Activated CD8-positive, alpha-beta memory T cell treated with anti-CD3 and anti-CD28 coated beads for 36 hours (primary cell): ENCODE data around the gene ACOT7. TPM values are rescaled to one million over a fixed set of nuclear protein-coding genes. Genes with fewer than 3 reads are reported as not detected.

ENCODE experiments used
- CTCF ChIA-PET: fragments of 350-600 bp; sonication (Branson Sonifier 250); formaldehyde crosslinking; loops from one replicate; lab custom pipeline; 2021; ENCODE audit warnings: antibody characterized with exemption; lab: Charles Lee
- POLR2A ChIA-PET: fragments of 350-600 bp; sonication (Branson Sonifier 250); formaldehyde crosslinking; loops from one replicate; lab custom pipeline; 2021; ENCODE audit warnings: antibody characterized with exemption; lab: Charles Lee
- total RNA-seq, 2 experiments: library from RNA; stranded (reverse); gene quantifications; one replicate each; pipeline ENCODE4 v1.2.3, GENCODE V29; 2021

ACOT7 gene
- total RNA-seq, 2 experiments from 2014 or later: 97.9 to 104 TPM

DNA sequence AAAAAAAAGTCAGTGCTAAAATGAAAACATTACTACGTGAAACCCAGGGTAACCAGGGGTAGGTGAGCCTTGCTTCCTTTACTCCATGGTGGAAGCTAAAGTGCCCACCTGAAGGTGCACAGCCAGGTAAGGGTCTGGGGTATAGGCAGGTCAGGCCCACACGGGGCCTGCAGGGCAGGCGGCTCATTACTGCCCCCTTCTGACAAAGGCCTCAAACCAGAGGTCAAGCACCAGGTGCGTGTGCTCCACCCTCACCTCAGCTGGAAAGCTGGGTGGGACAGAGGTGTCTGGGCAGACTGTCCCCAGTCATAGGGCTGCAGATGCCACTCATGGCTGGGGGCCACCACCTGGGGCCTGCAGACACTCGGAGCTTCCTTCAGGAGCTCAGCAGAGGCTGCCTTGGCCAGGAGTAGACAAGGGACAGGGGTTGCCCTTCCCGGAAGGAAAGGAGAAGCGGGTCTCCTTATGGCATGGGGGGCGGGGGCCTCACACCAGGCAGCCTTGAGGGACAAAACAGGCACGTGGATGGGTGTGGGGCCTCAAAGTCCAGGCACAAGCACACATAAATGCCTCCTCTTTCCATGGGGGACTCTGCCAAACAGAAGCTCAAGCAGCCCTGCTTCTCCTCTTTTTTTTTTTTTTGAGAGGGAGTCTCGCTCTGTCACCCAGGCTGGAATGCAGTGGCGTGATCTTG is 36.2 kb downstream of the ACOT7 start:
- CTCF ChIA-PET: interaction anchor here (0.7 to 2.9 kb wide), 3 partner anchors 9 to 80 kb away, joined by 3 to 14 read pairs (median 6); no protein-coding TSS in a partner anchor
- POLR2A ChIA-PET: interaction anchor here (0.7 to 1.8 kb wide), 3 partner anchors 9 to 39 kb away, joined by 3 to 6 read pairs (median 4); no protein-coding TSS in a partner anchor

DNA sequence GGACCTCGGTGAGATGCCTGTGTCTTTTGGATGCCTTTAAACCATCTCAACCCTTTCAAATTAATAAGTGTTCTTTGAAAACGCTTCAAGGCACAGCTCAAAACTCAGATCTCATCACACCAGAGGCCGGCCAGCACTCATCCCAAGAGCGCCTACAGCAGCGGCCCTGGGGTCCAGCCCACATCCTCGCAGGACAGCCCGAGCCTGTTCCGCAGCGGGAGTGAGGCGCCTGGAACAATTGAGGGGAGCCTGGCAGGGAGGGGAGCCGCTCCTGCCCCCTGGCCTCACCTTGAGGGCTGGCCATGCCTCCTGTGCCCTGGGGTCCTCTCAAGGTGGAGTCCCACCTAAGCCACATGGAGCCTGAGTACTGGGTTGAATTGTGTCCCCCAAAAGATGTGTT is 37.9 kb downstream of the ACOT7 start:
- POLR2A ChIA-PET: no interaction called here
- CTCF ChIA-PET: interaction anchor here (1.8 to 2.4 kb wide), 2 partner anchors 12 to 82 kb away, joined by 5 to 6 read pairs; no protein-coding TSS in a partner anchor

DNA sequence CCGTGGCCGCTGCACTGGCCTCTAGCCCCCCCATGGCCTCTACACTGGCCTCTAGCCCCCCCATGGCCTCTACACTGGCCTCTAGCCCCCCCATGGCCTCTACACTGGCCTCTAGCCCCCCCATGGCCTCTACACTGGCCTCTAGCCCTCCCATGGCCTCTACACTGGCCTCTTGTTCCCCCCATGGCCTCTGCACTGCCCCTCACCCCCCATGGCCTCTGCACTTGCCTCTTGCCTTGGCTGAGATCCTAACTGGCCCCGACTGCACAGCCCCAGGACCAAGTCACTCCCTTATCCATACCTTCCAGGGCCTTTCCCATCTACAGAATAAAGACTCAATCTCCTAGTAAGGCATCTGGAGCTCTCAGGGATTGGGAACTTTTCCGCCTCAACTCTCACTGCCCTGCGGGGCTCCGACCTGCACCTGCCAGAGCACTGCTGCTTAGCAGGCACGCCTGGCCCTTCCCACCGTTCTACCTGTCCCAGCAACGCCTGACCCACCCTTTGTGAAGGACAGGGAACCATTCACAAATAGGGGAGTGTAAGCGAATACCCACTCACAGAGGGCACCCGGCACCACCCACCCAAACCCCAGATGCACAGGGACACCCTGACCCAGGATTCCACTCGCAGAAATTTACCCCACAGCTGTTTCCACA is 38.8 kb downstream of the ACOT7 start:
- POLR2A ChIA-PET: no interaction called here
- CTCF ChIA-PET: interaction anchor here (0.7 to 1.8 kb wide), 2 partner anchors 13 to 50 kb away, joined by 3 to 5 read pairs; no protein-coding TSS in a partner anchor

DNA sequence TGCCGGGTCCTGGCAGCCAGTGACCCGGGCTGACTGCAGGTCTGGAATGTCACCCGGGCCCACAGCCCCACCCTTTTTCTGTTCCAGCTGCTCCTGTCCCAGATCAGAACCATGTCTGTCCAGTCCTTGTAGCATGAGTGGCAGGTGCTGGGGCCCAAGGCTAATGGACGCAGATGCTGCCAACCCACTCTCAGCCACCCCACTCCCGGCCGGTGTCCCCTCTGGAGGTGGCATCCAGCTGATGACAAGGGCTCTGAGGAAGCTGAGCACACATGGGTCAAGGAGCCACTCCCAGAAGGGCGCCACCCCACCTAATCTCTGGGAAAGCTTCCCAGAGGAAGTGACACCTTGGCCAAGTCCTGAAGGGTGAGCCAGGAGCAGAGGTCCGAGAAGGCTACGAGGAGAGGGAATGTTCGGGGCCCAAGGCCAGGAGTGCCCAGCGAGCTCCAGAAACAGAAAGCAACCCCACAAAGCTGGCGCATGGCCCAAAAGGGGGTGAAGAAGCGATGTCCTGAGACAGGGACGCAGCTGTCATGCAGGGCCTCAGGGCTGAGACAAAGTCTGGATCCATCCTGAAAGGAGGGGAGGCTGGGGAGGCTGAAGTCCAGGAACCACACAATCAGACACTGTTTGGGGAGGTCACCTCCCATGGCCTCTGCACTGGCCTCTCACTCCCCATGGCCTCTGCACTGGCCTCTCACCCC is 39.5 kb downstream of the ACOT7 start:
- POLR2A ChIA-PET: no interaction called here

DNA sequence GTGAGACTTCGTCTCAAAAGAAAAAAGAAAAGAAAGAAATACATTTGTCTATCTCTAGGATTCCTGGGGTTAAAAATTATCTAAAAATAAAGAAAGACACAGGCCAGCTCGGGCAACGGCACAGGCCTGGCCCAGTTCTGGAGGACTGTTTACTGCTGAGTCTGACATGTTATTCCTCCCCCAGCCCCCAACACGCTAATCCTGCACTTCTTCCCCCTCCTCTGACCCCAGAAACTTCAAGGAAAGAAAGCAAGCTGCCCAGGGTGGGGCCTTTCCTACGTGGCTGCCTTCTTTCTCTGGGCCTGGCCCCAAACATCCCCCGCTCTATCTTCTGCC is 40.0 kb downstream of the ACOT7 start:
- ChIA-PET POLR2A (no interaction called here), CTCF (no interaction called here)

More for the DNA sequence above, 39.5 kb downstream of the ACOT7 start:
- CTCF ChIA-PET: interaction anchor here (0.7 to 1.8 kb wide), 2 partner anchors 14 to 51 kb away, joined by 3 to 5 read pairs; no protein-coding TSS in a partner anchor

DNA sequence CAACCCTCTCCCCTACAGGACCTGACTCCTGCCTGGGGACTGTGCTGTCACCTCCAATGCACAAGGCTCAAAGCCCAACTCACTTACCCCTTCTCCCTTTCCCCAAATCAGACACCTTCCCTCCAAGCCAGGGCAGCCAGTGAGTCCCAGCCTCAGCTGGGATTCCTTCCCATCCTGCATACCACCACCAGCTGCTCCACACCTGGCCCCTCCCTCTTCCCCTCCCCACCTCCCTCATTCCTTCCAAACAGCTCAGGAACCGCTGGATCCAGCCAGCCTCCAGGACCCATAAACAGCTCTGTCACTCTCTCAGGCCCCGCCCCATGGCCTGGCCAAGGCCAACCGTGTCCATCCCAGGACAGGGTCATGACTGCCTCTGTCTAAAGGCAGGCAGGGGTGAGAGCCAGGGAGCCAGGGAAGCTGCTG is 41.4 kb downstream of the ACOT7 start:
- ChIA-PET POLR2A (no interaction called here), CTCF (interaction anchor here (1.4 to 1.5 kb wide), 2 partner anchors 86 to 124 kb away, joined by 3 to 5 read pairs; no protein-coding TSS in a partner anchor)

DNA sequence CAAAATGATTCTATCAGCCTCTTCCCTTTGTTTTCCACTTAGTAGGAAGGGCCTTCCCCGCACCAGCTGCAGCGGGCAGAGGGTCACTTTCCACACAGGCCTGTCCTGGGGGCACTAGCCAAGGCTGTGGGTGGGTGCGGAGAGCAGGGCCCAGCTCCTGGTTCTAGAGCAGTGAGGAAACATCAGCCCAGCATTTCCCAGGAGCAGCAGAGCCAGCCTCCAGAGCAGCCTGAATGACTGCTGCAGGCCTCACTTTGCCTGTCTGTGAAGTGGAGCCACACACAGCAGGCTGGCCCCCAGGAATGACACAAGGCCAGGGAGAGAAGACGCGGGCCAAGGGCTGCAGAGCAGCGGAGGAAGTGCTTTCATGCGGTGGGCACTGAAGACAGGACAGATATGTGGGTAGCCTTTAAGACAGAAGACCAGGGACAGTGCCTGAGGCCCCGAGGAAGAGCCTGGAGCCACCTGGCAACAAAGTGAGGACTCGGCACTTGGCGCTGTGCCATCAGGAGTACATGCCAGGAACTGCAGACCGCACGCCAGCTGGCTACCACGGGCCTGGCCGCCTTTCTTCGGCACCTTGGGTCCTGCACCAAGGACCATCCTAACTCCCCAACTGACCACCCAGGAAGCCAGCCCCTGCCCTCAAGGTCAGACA is 42.0 kb downstream of the ACOT7 start:
- ChIA-PET POLR2A (no interaction called here), CTCF (interaction anchor here (0.6 to 1.5 kb wide), 4 partner anchors 87 to 178 kb away, joined by 3 to 5 read pairs (median 3); no protein-coding TSS in a partner anchor)

DNA sequence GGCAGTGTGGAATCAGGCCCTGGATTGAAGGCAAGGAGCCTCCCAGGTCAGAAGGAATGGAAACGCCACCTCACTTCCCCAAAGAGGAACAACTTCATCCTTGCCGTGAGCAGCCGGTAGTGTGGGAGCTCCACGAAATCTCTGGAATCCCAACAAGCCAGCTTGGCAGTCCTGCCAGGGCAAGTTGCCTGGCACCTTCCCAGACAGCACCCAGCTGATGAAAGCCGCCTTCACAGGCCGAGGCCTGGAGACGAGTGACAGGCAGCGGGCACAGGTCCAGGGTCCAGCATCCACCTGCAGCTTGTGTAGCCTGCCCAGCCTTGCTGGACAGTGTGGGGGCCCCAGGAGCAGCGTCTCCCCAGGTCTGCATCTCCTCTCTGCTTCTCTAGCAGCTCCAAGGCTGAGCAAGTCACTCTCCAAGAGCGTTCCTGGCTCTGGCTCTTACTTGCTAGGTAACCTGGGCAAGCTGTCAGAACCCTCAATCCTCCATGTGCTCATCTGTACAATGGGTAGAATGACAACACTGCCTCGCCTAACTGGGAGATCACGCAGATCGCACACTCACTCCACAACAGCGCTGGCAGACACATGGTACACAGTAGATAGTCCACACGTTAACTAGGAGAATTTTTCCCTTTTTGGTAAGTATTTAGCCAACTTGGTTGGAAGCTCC is 43.0 kb downstream of the ACOT7 start:
- POLR2A ChIA-PET: interaction anchor here (3.7 kb wide), 1 partner anchor 43 kb away, joined by 15 read pairs; the partner anchor contains the start of gene ACOT7
- CTCF ChIA-PET: interaction anchor here (0.6 to 3.7 kb wide), 7 partner anchors 8 to 177 kb away, joined by 3 to 26 read pairs (median 3); no protein-coding TSS in a partner anchor

DNA sequence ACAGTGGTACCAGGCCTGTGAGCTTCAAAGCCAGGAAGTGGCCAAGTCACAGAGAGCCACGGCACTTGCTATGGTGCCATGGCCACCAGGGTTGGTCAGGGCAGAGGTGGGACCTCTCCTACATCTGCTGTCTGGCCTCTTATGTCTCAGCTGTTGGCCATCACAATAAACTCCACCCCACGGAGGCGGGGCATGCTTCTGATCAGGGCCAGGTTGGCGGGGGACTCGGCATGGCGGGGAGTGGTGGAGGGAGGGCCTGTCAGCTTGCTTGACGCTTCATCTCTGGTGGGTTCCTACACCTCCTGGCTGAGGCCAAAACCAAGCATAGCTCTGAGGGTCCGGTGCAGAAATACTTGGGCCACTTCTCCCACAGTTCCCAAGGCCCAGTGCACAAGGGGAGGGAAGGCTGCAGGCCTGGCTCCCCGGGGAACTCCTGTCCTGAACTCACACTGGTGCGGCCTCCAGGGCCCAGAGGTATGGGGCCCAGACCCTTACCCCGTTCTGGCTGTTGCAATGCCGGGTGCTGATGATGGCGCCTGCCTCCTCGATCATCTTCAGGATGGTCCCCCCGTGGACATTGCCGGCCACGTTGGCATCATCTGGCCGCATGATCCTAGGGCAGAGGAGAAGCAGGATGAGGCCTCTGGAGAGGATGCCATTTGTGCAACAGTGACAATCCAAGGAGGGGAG is 44.2 kb downstream of the ACOT7 start:
- CTCF ChIA-PET: interaction anchor here (0.6 to 3.7 kb wide), 10 partner anchors 8 to 103 kb away, joined by 3 to 26 read pairs (median 8); no protein-coding TSS in a partner anchor
- POLR2A ChIA-PET: interaction anchor here (1.5 to 3.7 kb wide), 2 partner anchors 9 to 44 kb away, joined by 5 to 15 read pairs; partner anchors contain the start of gene ACOT7

DNA sequence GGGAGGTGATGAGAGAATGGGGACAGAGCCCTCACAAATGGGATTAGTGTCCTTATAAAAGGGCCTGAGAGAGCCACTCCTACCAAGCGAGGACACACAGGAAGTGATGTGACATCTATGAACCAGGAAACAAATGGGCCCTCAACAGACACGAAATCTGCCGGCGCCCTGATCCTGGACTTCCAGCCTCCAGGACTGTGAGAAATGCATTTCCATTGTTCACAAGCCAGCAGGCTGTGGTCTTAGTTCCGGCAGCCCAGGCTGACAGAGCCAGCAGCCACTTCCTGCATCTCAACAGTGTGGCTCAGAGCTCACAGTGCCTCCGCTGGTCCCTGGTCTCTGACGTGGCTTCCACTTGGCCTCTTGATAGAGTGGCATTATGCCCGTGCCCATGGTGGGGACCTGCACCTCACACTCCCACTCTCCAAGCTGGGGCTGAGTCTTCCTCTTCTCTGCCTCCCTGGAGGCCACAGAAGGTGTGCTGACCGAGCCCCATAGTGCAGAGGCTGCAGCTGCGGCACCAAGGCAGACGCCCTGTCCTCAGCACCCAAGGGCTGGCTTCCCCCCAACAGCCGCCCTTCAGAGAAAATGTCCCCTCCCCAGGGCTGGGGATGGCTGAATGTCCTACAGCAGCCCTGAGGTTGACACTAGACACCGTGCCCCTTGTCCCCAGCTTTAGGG is 44.9 kb downstream of the ACOT7 start:
- ChIA-PET POLR2A (interaction anchor here (1.5 to 3.7 kb wide), 2 partner anchors 10 to 45 kb away, joined by 5 to 15 read pairs; partner anchors contain the start of gene ACOT7), CTCF (interaction anchor here (0.6 to 3.7 kb wide), 13 partner anchors 9 to 117 kb away, joined by 3 to 26 read pairs (median 6); partner anchors contain the start of gene TNFRSF25)

DNA sequence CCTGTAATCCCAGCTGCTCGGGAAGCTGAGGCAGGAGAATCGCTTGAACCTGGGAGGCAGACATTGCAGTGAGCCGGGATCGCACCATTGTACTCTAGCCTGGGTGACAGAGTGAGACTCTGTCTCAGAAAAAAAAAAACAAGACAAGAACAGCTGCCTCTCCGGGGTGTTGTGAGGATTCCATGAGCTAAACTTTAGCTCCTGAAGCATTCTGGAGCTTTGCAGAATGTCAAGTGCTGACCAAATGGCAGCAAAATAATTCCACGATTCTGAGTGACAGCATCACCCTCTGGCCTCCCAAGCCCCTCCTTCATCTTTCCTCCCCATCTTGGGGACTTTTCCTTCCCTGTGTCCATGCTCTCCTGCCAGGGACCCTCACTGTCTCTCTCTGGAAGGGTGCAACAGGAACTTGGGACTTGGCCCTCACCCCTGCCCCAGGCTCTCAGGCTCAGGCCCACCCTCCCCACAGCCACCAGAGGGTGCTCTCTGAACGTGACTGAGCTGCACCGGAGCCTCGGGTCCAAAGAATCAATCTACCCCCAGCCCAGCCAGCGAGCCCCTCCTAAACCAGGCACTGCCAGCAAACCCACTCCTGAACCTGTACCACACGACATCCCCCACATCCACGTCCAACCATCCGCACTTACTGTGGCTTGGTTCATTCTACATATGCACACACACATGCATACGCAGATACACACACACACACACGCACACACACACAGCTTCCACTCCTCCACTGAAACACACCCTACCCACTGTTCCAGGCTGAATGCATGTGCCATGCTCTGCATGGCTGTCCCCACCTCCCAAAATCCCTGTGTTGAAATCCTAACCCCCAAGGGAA is 45.7 kb downstream of the ACOT7 start:
- CTCF ChIA-PET: interaction anchor here (0.6 to 3.7 kb wide), 14 partner anchors 10 to 118 kb away, joined by 3 to 26 read pairs (median 6); partner anchors contain the start of gene TNFRSF25
- POLR2A ChIA-PET: interaction anchor here (0.5 to 3.7 kb wide), 3 partner anchors 9 to 45 kb away, joined by 3 to 15 read pairs (median 5); partner anchors contain the start of gene ACOT7

DNA sequence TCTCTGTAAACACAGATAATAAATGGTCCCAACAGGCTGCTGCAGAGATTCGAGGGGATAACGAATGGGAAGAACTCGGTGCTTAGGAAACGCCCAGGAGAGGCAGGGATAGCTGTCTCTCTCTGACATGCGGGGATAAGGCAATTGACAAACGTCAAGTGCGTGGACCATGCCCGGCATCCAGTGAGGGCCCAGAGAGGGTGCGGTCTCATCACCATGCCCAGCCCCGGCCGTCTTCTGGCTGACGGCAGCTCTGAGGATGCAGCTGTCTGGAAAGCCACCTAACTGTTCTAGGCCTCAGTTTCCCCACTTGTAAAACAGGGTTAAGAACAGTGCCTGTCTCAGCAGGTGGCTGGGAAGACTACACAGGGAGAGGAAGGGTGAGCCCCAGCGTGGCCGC is 48.1 kb downstream of the ACOT7 start:
- ChIA-PET POLR2A (no interaction called here), CTCF (interaction anchor here (1.0 kb wide), 1 partner anchor 52 kb away, joined by 3 read pairs; no protein-coding TSS in a partner anchor)

DNA sequence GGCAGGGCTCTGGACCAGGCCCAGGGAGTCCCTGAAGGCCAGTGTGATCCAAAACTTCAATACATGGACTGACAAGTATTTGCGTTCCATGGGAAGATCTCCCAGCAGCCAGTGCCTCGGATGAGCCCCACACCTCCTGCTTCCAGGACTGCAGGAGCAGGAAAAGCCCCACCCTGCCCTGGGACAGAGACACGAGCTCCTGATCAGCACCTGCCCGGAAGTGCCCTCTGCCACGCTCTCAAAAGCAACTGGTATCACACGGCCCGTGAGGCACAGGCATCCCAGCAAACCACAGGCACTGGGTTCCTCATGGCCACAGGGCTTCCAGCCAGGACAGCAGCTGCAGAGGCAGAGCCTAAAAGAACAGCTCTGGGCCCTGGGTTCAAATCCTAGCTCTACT is 48.6 kb downstream of the ACOT7 start:
- ChIA-PET POLR2A (no interaction called here), CTCF (interaction anchor here (1.0 kb wide), 1 partner anchor 52 kb away, joined by 3 read pairs; no protein-coding TSS in a partner anchor)

DNA sequence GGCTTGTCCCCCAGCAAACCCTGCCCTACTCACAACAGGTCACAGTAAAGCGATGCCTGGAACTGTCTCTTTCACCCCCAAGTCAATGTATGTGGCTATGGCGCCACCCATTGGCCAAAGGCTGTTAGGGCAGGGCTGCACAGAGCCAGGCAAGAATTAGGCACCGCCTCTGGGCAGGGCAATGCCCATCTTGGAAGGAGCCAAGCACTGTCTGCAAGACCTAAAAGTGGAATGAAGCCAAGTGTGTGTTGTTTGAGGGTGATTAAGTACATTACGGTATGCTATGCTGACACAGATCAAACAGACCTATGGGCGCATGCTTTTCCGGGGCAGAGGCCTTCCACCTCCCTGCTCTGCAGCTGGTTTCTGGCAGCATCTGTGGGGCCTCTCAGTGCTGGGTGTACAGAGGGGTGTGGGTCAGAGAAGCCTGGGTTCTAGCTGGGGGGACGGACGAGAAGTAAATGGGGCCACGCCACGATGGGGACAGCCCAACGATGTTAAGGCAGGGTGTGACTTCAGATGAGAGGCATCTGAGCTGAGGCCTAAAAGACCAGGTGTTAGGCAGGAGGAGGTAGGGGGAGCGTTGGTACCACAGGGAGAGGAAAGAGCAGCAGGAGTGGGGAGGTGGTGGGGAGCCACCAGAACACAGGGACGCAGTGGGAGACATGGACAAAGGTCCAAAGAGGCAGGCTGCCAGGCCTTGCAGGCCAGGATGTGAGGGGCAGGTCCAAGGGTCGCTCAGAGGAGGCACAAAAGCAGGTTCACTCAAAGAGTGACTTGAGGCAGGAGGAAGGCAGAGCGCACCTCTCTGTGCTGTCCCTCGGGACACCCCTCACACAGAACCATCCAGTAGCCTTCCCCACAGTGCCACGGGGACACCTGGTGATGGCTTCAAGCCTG is 49.8 kb downstream of the ACOT7 start:
- CTCF ChIA-PET: interaction anchor here (1.0 to 1.2 kb wide), 4 partner anchors 56 to 303 kb away, joined by 3 to 6 read pairs (median 4); no protein-coding TSS in a partner anchor
- POLR2A ChIA-PET: no interaction called here
